IPS DF 6.9 (cell line): Measurements from ENCODE around the gene VPS54.
A peak's percentile ranks its signal among the peaks of the same experiment; 100 is the strongest.

Source experiments
- DNase-seq: peaks from one replicate; pipeline ENCODE4 v3.0.0-alpha.2; 2013; ENCODE audit warnings: low read depth, low spot score
- H3K27ac ChIP-seq: one replicate; pipeline ENCODE4 v1.5.1; 2013; ENCODE audit warnings: low read length, control low read depth
- H3K27me3 ChIP-seq: 2 replicates; pipeline ENCODE4 v1.6.1; 2013; ENCODE audit warnings: mild to moderate bottlenecking, low read length; ENCODE audit not compliant: control insufficient read depth, insufficient read depth
- H3K36me3 ChIP-seq: 2 replicates; pipeline ENCODE4 v1.6.1; 2013; ENCODE audit warnings: low read length; ENCODE audit not compliant: control insufficient read depth, insufficient read depth
- H3K4me1 ChIP-seq: 2 replicates; pipeline ENCODE4 v1.6.1; 2013; ENCODE audit warnings: low read length; ENCODE audit not compliant: control insufficient read depth, insufficient read depth
- H3K4me3 ChIP-seq: 2 replicates; pipeline ENCODE4 v1.5.1; 2013; ENCODE audit warnings: mild to moderate bottlenecking, low read length
- H3K9me3 ChIP-seq: 2 replicates; pipeline ENCODE4 v1.6.1; 2013; ENCODE audit warnings: low read length, inconsistent platforms; ENCODE audit not compliant: control insufficient read depth, insufficient read depth
- WGBS: extraction: QIAGEN DNeasy Blood & Tissue Kit; methylation state at CpG from one replicate; pipeline ENCODE4 v1.1.7; 2013; ENCODE audit warnings: mixed read lengths, missing lambda C conversion rate; ENCODE audit not compliant: insufficient read length, insufficient coverage; 5-methylcytosine and 5-hydroxymethylcytosine counted together

Gene VPS54

GRCh38 chr2:64021578-64021977 is 2.4 kb upstream of the VPS54 start:
- H3K9me3 ChIP-seq = no peaks in the 10 kb centered on the region
- no peak overlapping the region for H3K4me3 ChIP-seq
- no peaks in the 10 kb centered on the region for H3K36me3 ChIP-seq
- no CpG with 5 or more reads among the region's 2 CpGs for WGBS
- H3K27me3 ChIP-seq = no peaks in the 10 kb centered on the region
- no peak for DNase-seq
- no peak overlapping the region for H3K27ac ChIP-seq
- H3K4me1 ChIP-seq = peaks cover 3% of the 10 kb centered on the region; the same call in 1 of the 2 replicates

- H3K27ac ChIP-seq = no peak overlapping the region
- peaks cover 3% of the 10 kb centered on the region; the same call in 1 of the 2 replicates for H3K4me1 ChIP-seq
- no peaks in the 10 kb centered on the region for H3K27me3 ChIP-seq
- no peak for DNase-seq
- no peaks in the 10 kb centered on the region for H3K36me3 ChIP-seq
- no peak overlapping the region for H3K4me3 ChIP-seq
- no peaks in the 10 kb centered on the region for H3K9me3 ChIP-seq
These were observed 824 bp upstream of the VPS54 start for GRCh38 chr2:64019975-64020528.

- H3K36me3 ChIP-seq = no peaks in the 10 kb centered on the region
- peaks cover 3% of the 10 kb centered on the region; the same call in 1 of the 2 replicates for H3K4me1 ChIP-seq
- no peaks in the 10 kb centered on the region for H3K27me3 ChIP-seq
- no peaks in the 10 kb centered on the region for H3K9me3 ChIP-seq
- no peak for DNase-seq
- no peak overlapping the region for H3K27ac ChIP-seq
- no CpG with 5 or more reads among the region's 38 CpGs for WGBS
- H3K4me3 ChIP-seq = peak overlapping the region; percentile 68
These were observed 536 bp downstream of the VPS54 start for GRCh38 chr2:64018701-64019082.

- no peaks in the 10 kb centered on the region for H3K9me3 ChIP-seq
- no peak overlapping the region for H3K27ac ChIP-seq
- no peaks in the 10 kb centered on the region for H3K36me3 ChIP-seq
- no CpG with 5 or more reads among the region's 22 CpGs for WGBS
- peaks cover 3% of the 10 kb centered on the region; the same call in 1 of the 2 replicates for H3K4me1 ChIP-seq
- H3K27me3 ChIP-seq = no peaks in the 10 kb centered on the region
- DNase-seq = no peak
- H3K4me3 ChIP-seq = peak overlapping the region; percentile 68; the same call in 1 of the 2 replicates
These were observed 1.2 kb downstream of the VPS54 start for GRCh38 chr2:64017811-64018700.

- H3K4me1 ChIP-seq = peaks cover 3% of the 10 kb centered on the region; the same call in 1 of the 2 replicates
- no peaks in the 10 kb centered on the region for H3K27me3 ChIP-seq
- WGBS = no CpG with 5 or more reads among the region's 3 CpGs
- no peak overlapping the region for H3K4me3 ChIP-seq
- H3K36me3 ChIP-seq = no peaks in the 10 kb centered on the region
- no peaks in the 10 kb centered on the region for H3K9me3 ChIP-seq
- no peak for DNase-seq
- no peak overlapping the region for H3K27ac ChIP-seq
These were observed 3.3 kb downstream of the VPS54 start for GRCh38 chr2:64015898-64016297.

- Histone ChIP-seq H3K27me3 (no peaks in the 10 kb centered on the region), H3K4me1 (peaks cover 3% of the 10 kb centered on the region; the same call in 1 of the 2 replicates), H3K9me3 (no peaks in the 10 kb centered on the region), H3K36me3 (no peaks in the 10 kb centered on the region), H3K27ac (no peak overlapping the region), H3K4me3 (no peak overlapping the region)
- DNase-seq = no peak
- WGBS = no CpG with 5 or more reads among the region's 5 CpGs
These were observed 3.8 kb downstream of the VPS54 start for GRCh38 chr2:64015391-64015790.

GRCh38 chr2:64014628-64015027 is 4.6 kb downstream of the VPS54 start:
- Histone ChIP-seq H3K36me3 (no peaks in the 10 kb centered on the region), H3K27me3 (no peaks in the 10 kb centered on the region), H3K4me3 (no peak overlapping the region), H3K27ac (no peak overlapping the region), H3K4me1 (peaks cover 3% of the 10 kb centered on the region), H3K9me3 (no peaks in the 10 kb centered on the region)
- DNase-seq = no peak
- whole genome bisulfite sequencing = 100% methylated on average over 1 of the region's 1 CpG

GRCh38 chr2:64013053-64013452 is 6.2 kb downstream of the VPS54 start:
- Histone ChIP-seq H3K4me3 (no peak overlapping the region), H3K4me1 (no peaks in the 10 kb centered on the region; the same call in 1 of the 2 replicates), H3K27me3 (no peaks in the 10 kb centered on the region), H3K9me3 (no peaks in the 10 kb centered on the region), H3K27ac (no peak overlapping the region), H3K36me3 (no peaks in the 10 kb centered on the region)
- DNase-seq = no peak
- WGBS = no CpG with 5 or more reads among the region's 2 CpGs

GRCh38 chr2:64012115-64012514 is 7.1 kb downstream of the VPS54 start:
- no CpG with 5 or more reads among the region's 2 CpGs for WGBS

GRCh38 chr2:64008434-64009009 is 10.7 kb downstream of the VPS54 start:
- no CpG with 5 or more reads among the region's 4 CpGs for WGBS
- H3K9me3 ChIP-seq = no peaks in the 10 kb centered on the region

More at GRCh38 chr2:64012115-64012514, 7.1 kb downstream of the VPS54 start:
- Histone ChIP-seq H3K36me3 (no peaks in the 10 kb centered on the region), H3K9me3 (no peaks in the 10 kb centered on the region), H3K4me3 (no peak overlapping the region), H3K27ac (no peak overlapping the region), H3K27me3 (no peaks in the 10 kb centered on the region), H3K4me1 (no peaks in the 10 kb centered on the region; the same call in 1 of the 2 replicates)
- no peak for DNase-seq

More at GRCh38 chr2:64008434-64009009, 10.7 kb downstream of the VPS54 start:
- no peaks in the 10 kb centered on the region for H3K27me3 ChIP-seq
- H3K4me3 ChIP-seq = no peak overlapping the region
- H3K4me1 ChIP-seq = no peaks in the 10 kb centered on the region; the same call in 1 of the 2 replicates
- no peak overlapping the region for H3K27ac ChIP-seq
- H3K36me3 ChIP-seq = no peaks in the 10 kb centered on the region
- no peak for DNase-seq
